ENCODE results near the gene EDC4.

DNA sequence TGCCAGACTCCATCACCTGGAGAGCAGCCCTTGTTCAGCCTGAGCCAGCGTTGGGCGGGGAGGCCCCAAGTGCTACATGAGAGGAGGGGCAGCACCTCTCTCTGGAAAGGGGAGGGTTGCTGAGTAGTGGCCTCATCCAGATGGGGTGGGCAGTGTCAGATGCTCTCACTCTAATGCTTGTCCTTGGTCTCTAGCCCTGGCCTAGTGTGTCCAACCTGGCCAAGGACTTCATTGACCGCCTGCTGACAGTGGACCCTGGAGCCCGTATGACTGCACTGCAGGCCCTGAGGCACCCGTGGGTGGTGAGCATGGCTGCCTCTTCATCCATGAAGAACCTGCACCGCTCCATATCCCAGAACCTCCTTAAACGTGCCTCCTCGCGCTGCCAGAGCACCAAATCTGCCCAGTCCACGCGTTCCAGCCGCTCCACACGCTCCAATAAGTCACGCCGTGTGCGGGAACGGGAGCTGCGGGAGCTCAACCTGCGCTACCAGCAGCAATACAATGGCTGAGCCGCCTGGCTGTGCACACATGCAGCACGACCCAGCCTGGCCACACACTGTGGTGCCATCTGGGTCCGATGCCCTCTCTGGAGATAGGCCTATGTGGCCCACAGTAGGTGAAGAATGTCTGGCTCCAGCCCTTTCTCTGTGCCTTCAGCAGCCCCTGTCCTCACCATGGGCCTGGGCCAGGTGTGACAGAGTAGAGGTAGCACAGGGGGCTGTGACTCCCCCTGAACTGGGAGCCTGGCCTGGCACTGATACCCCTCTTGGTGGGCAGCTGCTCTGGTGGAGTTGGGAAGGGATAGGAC is 54.5 kb downstream of the EDC4 start:
- TF ChIP-seq, protein P1, sequence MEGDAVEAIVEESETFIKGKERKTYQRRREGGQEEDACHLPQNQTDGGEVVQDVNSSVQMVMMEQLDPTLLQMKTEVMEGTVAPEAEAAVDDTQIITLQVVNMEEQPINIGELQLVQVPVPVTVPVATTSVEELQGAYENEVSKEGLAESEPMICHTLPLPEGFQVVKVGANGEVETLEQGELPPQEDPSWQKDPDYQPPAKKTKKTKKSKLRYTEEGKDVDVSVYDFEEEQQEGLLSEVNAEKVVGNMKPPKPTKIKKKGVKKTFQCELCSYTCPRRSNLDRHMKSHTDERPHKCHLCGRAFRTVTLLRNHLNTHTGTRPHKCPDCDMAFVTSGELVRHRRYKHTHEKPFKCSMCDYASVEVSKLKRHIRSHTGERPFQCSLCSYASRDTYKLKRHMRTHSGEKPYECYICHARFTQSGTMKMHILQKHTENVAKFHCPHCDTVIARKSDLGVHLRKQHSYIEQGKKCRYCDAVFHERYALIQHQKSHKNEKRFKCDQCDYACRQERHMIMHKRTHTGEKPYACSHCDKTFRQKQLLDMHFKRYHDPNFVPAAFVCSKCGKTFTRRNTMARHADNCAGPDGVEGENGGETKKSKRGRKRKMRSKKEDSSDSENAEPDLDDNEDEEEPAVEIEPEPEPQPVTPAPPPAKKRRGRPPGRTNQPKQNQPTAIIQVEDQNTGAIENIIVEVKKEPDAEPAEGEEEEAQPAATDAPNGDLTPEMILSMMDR (conservative IDR thresholded peaks at IDR 0.05; ENCODE audit: low read depth in 2 of 2): no peak
- no peak for TF ChIP-seq REST (IDR thresholded peaks at IDR 0.05; ENCODE audit: unreplicated experiment)

All from GM23338 (cell line).